COR-L47 (cell line): ENCODE results near the gene DDX31.
A peak's percentile ranks its signal among the peaks of the same experiment; 100 is the strongest.

Experiments used
- DNase-seq: peaks from one replicate; lab custom pipeline; 2025; lab: John Stamatoyannopoulos, UW

The DDX31 gene

GRCh38 chr9:132673355-132673754 is 3.6 kb upstream of the DDX31 start:
- DNase-seq: no peak

- no peak for DNase-seq
Observed at GRCh38 chr9:132672413-132672690, 2.6 kb upstream of the DDX31 start.

- no peak for DNase-seq
Observed at GRCh38 chr9:132671620-132672412, 2.0 kb upstream of the DDX31 start.

- DNase-seq: peak; percentile 40
Observed at GRCh38 chr9:132670457-132671391, 941 bp upstream of the DDX31 start, which contains the start of gene GTF3C4. GTF3C4 (plus strand) TSS chr9:132670464; CDS start chr9:132670599, 135 bp downstream.

- DNase-seq: no peak
Observed at GRCh38 chr9:132669319-132669697, 475 bp downstream of the DDX31 start.

- no peak for DNase-seq
Observed at GRCh38 chr9:132663851-132664250, 5.9 kb downstream of the DDX31 start.

DNA sequence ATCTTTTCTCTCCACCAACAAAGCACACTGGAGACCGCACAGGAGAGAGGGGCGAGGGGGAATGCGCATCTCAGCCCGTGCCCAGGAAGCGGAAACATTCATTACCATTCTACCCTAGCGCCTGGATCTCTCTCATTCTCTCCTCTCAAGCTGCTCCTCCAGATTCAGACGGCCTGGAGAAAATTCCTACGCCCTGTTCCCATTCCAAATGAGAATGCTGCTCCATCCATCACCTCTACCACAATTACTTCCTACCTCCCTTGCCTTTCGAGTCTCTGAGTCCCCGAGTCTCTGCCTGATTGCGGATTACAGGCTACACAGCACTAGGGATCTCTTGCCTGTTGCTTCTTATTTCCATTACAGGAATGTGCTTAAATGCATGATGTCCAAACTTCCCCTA is 6.7 kb downstream of the DDX31 start:
- no peak for DNase-seq

DNA sequence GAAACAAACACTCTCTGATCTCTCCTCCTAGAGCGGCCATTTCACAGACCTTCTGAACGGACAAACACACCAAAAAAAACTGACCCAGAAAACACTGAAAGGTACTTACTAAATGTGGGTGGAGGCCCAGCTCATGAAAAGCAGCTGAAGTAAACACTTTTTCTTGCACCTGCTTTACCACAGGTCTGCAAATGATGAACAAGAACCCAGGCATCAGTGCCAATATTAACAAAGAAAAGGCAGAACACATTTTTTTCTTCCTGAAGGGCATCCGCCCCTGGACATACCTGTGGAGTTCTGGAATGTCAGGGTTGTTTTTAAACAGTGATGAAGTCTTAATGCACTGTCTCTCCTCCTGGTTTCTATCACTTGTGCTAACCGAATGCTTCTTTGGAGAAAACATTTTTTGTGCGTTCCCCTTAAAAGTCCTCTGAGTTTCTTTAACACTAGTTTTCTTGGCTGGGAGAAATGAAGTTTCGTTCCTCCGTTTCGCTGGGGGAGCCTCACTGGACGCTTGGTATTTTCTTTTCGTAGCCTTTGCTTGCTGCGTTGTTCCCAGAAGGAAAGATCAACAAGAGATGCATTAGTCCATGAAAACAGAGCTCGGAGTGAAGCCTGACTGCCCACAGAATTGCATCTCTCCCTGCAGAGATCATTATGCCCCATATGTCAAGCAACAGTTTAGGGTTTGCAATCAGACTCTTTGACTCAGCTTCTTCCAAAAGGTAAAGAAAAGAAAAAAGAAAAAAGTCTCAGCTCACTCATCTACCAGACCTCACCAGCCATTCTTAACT is 7.4 kb downstream of the DDX31 start:
- no peak for DNase-seq

DNA sequence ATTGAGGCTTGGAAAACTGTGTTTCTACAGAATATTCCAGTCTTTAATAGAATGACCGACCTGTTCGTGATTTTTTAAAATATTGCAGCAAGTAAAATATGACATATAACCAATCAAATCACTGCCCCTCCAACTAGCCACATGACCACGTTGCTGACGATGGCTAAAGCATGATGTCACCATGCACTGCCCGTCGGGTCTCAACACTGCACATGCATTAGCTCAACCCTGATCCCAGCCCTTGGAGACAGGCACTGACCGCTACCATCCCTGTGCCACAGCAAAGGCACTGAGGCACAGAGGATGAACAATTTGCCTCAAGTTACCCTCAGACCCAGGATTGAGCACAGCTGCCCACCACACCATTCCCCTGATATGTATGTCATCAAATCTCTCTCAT is 13.5 kb downstream of the DDX31 start:
- no peak for DNase-seq

- peak; percentile 23 for DNase-seq
Observed at GRCh38 chr9:132651259-132651658, 18.5 kb downstream of the DDX31 start.

GRCh38 chr9:132648685-132649084 is 21.1 kb downstream of the DDX31 start:
- no peak for DNase-seq

DNA sequence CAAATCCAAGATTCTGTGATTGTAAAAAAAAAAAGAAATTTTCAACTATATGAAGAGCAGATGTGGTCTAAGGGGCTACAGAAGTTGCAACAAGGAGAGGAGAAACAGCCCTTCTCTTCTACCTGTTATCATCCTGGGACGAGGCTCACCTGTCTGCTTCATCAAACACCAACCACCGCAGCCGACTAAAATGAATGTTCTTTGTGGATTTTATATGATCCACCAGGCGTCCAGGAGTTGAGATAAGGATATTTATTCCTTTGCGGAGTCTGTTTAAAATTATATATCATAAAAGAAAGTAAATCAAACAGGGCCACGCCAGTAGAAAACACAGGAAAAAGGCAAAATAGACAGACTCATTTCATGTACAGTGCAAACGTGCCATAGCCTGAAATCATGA is 21.5 kb downstream of the DDX31 start:
- no peak for DNase-seq

GRCh38 chr9:132647806-132648205 is 22.0 kb downstream of the DDX31 start:
- DNase-seq: no peak

DNA sequence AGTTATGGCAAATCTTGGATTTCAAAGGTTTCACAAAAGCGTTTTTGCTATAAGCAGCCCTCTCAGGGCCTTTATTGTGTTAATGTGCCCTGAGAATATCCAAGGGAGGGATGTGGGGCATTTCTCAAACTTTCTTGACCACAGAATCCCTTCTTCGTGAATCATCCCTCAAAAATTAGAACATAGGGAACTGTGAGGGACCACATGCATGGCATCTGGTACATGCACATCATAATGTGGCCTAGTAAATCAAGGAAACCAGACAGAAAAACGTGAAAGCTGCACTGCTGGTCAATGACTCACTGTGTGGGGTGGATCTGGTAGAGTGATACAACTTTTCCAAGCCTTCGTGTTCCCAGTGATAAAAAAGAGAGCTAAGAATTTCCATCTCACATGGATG is 22.4 kb downstream of the DDX31 start:
- DNase-seq: no peak

- DNase-seq: no peak
Observed at GRCh38 chr9:132646726-132647125, 23.1 kb downstream of the DDX31 start.

- DNase-seq: no peak
Observed at GRCh38 chr9:132645711-132646110, 24.1 kb downstream of the DDX31 start.

DNA sequence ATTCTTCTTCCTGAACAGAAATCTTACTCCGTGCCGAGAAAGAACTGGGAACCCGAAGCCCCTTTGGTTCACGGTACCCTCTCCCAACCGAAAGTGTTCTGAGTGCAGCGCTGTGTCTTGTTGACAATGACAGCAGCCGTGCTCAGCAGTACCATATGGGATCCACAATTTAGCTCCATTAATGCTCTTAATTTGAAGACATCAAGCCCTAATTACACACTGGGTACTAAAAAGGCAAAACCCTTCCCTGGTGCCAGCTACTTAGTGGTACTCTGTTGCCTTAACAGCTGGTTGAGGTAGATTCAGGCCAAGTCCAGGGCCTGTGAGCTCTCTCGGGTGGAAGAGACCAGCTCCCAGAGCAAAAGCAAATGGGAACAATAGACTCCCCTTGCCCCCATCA is 24.5 kb downstream of the DDX31 start:
- DNase-seq: no peak

DNA sequence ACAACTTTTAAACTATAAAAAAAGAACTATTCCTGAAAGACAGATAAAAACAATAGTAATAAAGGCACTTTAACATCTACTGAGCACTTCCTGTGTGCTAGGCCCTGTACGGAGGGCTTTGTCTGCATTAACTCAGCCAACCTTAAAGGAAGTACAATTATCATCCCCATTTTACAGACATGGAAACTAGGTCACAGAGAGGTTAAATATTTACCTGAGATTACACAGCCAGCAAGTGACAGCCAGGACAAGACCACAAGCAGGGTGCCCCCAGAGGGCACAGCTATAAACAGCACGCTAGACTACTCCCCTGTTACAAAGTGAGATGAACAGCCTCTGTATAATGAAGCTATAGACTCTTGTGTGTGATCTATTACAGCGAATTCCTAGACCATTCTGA is 25.5 kb downstream of the DDX31 start:
- DNase-seq: no peak

DNA sequence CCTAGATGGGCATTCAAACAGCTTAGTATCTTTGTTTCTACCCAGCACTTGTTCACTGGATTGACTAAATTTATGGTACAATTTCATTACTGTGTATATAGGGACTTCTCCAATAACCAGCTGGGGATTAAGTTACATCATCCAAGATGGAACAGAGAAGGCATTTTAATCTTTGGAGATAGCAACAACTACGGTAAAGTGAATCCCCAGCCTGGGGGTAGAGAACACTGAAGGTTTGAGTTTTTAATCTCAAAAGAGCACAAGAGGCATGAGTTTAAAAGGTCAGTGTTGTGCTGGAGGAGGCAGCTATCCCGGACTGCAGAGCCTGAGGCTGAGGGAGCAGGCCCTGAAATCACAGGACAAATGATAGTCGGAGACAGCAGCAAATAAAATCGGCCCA is 28.6 kb downstream of the DDX31 start:
- DNase-seq: no peak

- no peak for DNase-seq
Observed at GRCh38 chr9:132639322-132639721, 30.5 kb downstream of the DDX31 start.

- DNase-seq: no peak
Observed at GRCh38 chr9:132638240-132638639, 31.5 kb downstream of the DDX31 start.

DNA sequence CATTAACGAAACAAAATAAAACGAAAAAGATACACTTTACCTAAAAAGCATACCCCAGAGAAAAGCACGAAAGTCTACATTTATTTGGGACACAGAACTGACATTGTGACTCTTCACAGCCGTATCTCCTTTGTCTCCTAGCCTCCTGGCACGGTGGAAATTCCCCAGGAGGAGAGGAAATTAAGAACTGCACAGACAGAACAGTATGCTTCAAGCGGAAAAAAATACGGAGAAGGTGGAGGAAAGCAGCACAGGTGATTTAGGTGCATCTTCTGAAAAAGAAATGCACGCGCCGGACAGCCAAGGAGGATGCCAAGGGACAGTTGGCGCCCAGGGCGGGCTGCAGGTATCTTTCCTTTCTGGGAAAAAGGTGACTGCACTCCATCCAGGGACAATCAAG is 32.0 kb downstream of the DDX31 start:
- DNase-seq: no peak

- DNase-seq: peak; percentile 88
Observed at GRCh38 chr9:132637351-132637750, 32.4 kb downstream of the DDX31 start.
